Trophoblast cell (in vitro differentiated cells and primary cell): ENCODE results near the gene OR13C5. TPM values are rescaled to one million over a fixed set of nuclear protein-coding genes. Genes with fewer than 3 reads are reported as not detected.
"Not testable (repeated sequence)": the region's sequence is repeated elsewhere in the genome, so short reads cannot be mapped to it uniquely, and the experiment has no call there.

Experiments used
- DNase-seq, 2 donors: peaks; one replicate each; pipeline ENCODE4 v3.0.0-alpha.2; 2016
- H2AFZ ChIP-seq: 2 replicates; pipeline ENCODE4 v1.6.1; 2013; ENCODE audit warnings: low read length, moderate library complexity, mild to moderate bottlenecking; ENCODE audit not compliant: insufficient read depth, poor library complexity
- H2AK5ac ChIP-seq: 2 replicates; pipeline ENCODE4 v1.6.1; 2013; ENCODE audit warnings: mild to moderate bottlenecking, low read length
- H2BK120ac ChIP-seq: 2 replicates; pipeline ENCODE4 v1.6.1; 2013; ENCODE audit warnings: low read length, mild to moderate bottlenecking, moderate library complexity; ENCODE audit not compliant: insufficient read depth, poor library complexity
- H2BK12ac ChIP-seq: 2 replicates; pipeline ENCODE4 v1.6.1; 2013; ENCODE audit warnings: mild to moderate bottlenecking, low read length, moderate library complexity
- H2BK5ac ChIP-seq: 2 replicates; pipeline ENCODE4 v1.6.1; 2013; ENCODE audit warnings: low read length, low read depth, moderate library complexity, mild to moderate bottlenecking; ENCODE audit not compliant: poor library complexity
- H3K14ac ChIP-seq: 2 replicates; pipeline ENCODE4 v1.6.1; 2013; ENCODE audit warnings: mild to moderate bottlenecking, low read length
- H3K18ac ChIP-seq: 2 replicates; pipeline ENCODE4 v1.6.1; 2013; ENCODE audit warnings: mild to moderate bottlenecking, low read length
- H3K23ac ChIP-seq: 2 replicates; pipeline ENCODE4 v1.6.1; 2013; ENCODE audit warnings: low read length
- H3K27ac ChIP-seq: 2 replicates; pipeline ENCODE4 v1.5.1; 2013; ENCODE audit warnings: low read depth, mild to moderate bottlenecking, inconsistent platforms, low read length, moderate library complexity
- H3K27me3 ChIP-seq: 2 replicates; pipeline ENCODE4 v1.6.1; 2013; ENCODE audit warnings: inconsistent platforms, mild to moderate bottlenecking, low read length, moderate library complexity; ENCODE audit not compliant: insufficient read depth
- H3K36me3 ChIP-seq, 2 experiments: 1 replicate in 1 of 2; 2 replicates in 1 of 2; pipeline ENCODE4 v1.6.1; 2013; ENCODE audit warnings: low read length in 2 of 2, mild to moderate bottlenecking in 2 of 2, moderate library complexity in 1 of 2; ENCODE audit not compliant: insufficient read depth in 2 of 2, control insufficient read depth in 1 of 2
- H3K4ac ChIP-seq: 2 replicates; pipeline ENCODE4 v1.6.1; 2013; ENCODE audit warnings: low read depth, mild to moderate bottlenecking, low read length, moderate library complexity
- H3K4me1 ChIP-seq, 2 experiments: 1 replicate in 1 of 2; 2 replicates in 1 of 2; pipeline ENCODE4 v1.6.1; 2013; ENCODE audit warnings: low read length in 2 of 2, mild to moderate bottlenecking in 2 of 2, moderate library complexity in 1 of 2; ENCODE audit not compliant: insufficient read depth in 2 of 2, control insufficient read depth in 1 of 2
- H3K4me2 ChIP-seq: 2 replicates; pipeline ENCODE4 v1.6.1; 2013; ENCODE audit warnings: inconsistent platforms, mild to moderate bottlenecking, low read length, moderate library complexity
- H3K4me3 ChIP-seq: 2 replicates; pipeline ENCODE4 v1.5.1; 2013; ENCODE audit warnings: mild to moderate bottlenecking, low read depth, low read length, inconsistent platforms
- H3K79me1 ChIP-seq: one replicate; pipeline ENCODE4 v1.6.1; 2013; ENCODE audit warnings: low read length
- H3K79me2 ChIP-seq: 2 replicates; pipeline ENCODE4 v1.6.1; 2013; ENCODE audit warnings: low read length, mild to moderate bottlenecking; ENCODE audit not compliant: control insufficient read depth, insufficient read depth, poor library complexity
- H3K9ac ChIP-seq: 2 replicates; pipeline ENCODE4 v1.6.1; 2013; ENCODE audit warnings: mild to moderate bottlenecking, low read length
- H3K9me3 ChIP-seq: 2 replicates; pipeline ENCODE4 v1.6.1; 2013; ENCODE audit warnings: low read depth, mild to moderate bottlenecking, control low read depth, inconsistent platforms, low read length; ENCODE audit not compliant: insufficient read depth
- H4K12ac ChIP-seq: 2 replicates; pipeline ENCODE4 v1.6.1; 2013; ENCODE audit warnings: low read depth, mild to moderate bottlenecking, low read length, moderate library complexity
- H4K8ac ChIP-seq: 2 replicates; pipeline ENCODE4 v1.6.1; 2013; ENCODE audit warnings: low read depth, mild to moderate bottlenecking, low read length, moderate library complexity
- H4K91ac ChIP-seq: one replicate; pipeline ENCODE4 v1.6.1; 2013; ENCODE audit warnings: low read depth, mild to moderate bottlenecking, low read length, moderate library complexity
- whole genome bisulfite sequencing: extraction: QIAGEN DNeasy Blood & Tissue Kit; methylation state at CpG from one replicate; pipeline ENCODE4 v1.1.7; 2013; ENCODE audit warnings: missing lambda C conversion rate; ENCODE audit not compliant: insufficient read length, insufficient coverage; ENCODE audit errors: extremely low coverage; 5-methylcytosine and 5-hydroxymethylcytosine counted together
- polyA plus RNA-seq: library from polyadenylated mRNA; stranded (reverse); fragments of 200-250 nt; gene quantifications from 2 replicates; pipeline ENCODE4 v1.2.3, GENCODE V29; 2013

OR13C5 gene
- not detected in 2 replicates for polyA plus RNA-seq

DNA sequence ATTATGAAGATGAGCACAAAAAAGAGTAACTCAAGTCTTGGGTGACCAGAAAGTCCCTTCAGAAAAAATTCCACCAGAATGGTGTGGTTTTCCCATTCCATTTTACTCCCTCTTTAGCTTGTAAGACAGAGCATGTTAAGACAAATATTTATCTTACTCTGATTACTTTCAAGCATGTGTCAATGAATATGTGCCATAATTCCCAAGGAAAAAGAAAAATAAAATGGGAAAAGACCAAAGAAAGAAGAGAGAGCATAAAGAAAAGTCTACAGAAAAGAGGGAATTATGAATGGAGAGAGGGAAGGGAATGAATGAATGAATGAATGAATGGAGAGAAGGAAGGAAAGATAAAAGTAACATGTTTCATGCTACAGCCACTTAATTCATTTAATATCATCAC lies at the start of gene OR13C5:
OR13C5 (minus strand) TSS at position 101 of the 400 bp plus-strand sequence; CDS start at position 101, 0 bp downstream.
- H4K91ac ChIP-seq, H3K4ac ChIP-seq, H3K14ac ChIP-seq, H2AFZ ChIP-seq, H2AK5ac ChIP-seq, H4K8ac ChIP-seq, H3K27me3 ChIP-seq, H3K23ac ChIP-seq, H2BK12ac ChIP-seq, DNase-seq, H3K36me3 ChIP-seq, H3K79me1 ChIP-seq, H4K12ac ChIP-seq, H3K79me2 ChIP-seq, H3K4me2 ChIP-seq, H2BK120ac ChIP-seq, H3K4me3 ChIP-seq, H2BK5ac ChIP-seq, H3K18ac ChIP-seq, H3K27ac ChIP-seq, H3K9me3 ChIP-seq, H3K9ac ChIP-seq, H3K4me1 ChIP-seq: not testable (repeated sequence)

DNA sequence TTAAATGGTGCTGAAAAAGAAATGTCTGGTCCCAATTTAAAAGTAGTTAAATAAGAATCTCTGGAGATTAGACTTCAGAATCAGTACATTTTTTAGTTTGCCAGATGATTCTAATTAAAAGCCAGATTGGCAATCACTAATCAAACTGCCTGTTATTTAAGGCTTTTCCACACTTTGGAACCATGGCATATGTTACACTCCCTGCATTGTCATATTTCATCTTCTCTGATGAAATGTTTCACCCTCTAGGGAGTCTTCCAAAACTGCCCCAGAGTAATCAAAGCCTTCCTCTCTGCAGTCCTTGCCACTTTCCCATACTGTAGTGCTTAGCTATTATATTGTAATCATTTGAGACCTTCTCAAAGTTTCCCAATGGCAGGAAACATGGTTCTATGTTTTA lies 36.2 kb upstream of the OR13C5 start:
- H3K27ac ChIP-seq, result no peak overlapping the region
- H3K4me3 ChIP-seq, result no peak overlapping the region
- no peak overlapping the region for H4K12ac ChIP-seq
- H3K4ac ChIP-seq, result no peak overlapping the region
- H2BK120ac ChIP-seq, result no peak overlapping the region
- no peak overlapping the region for H3K4me2 ChIP-seq
- peaks cover 14% of the 10 kb centered on the region for H3K9me3 ChIP-seq
- no peak overlapping the region for H2AFZ ChIP-seq
- no peaks in the 10 kb centered on the region for H3K36me3 ChIP-seq
- H4K8ac ChIP-seq, result no peak overlapping the region
- no peak overlapping the region for H3K9ac ChIP-seq
- no peaks in the 10 kb centered on the region for H3K27me3 ChIP-seq
- H3K4me1 ChIP-seq, result no peaks in the 10 kb centered on the region
- no peak overlapping the region for H3K14ac ChIP-seq
- no peak overlapping the region for H2BK12ac ChIP-seq
- H2AK5ac ChIP-seq, result no peak overlapping the region
- no peaks in the 10 kb centered on the region for H3K79me2 ChIP-seq
- no peak for DNase-seq
- H2BK5ac ChIP-seq, result no peak overlapping the region
- H3K79me1 ChIP-seq, result no peaks in the 10 kb centered on the region
- H3K18ac ChIP-seq, result no peak overlapping the region
- H3K23ac ChIP-seq, result no peak overlapping the region
- H4K91ac ChIP-seq, result no peak overlapping the region

DNA sequence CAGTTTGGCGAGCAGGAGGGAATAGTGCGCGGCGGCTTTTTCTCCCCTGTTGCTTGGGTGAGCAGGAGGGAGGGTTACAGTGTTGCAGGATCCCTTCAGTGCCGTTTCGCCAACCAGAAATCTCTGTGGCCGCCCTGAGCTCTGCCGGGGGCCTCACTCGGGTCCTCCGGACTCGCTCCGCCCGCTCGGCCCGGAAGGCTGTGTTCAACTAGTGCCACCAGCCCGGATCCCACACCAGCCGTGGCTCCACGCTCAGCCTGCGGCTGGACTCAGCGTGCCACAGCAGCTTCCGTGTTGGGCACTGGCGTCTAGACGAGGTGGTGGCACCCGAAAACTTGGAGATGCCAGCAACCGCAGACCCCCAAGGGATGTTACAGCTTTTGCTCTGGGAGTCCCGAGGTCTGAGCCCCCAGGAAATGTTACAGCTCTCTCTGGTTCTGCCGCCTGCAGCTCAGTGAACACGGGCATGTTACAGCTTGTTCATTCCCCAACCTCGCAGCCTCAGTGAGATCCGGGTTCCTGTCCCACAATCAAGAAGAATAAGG lies 34.8 kb upstream of the OR13C5 start:
- H3K4ac ChIP-seq, result no peak overlapping the region
- no peaks in the 10 kb centered on the region for H3K79me1 ChIP-seq
- no peak overlapping the region for H4K12ac ChIP-seq
- no peak overlapping the region for H3K27ac ChIP-seq
- no peak overlapping the region for H2AK5ac ChIP-seq
- H2BK5ac ChIP-seq, result no peak overlapping the region
- no peaks in the 10 kb centered on the region for H3K27me3 ChIP-seq
- peaks cover 14% of the 10 kb centered on the region for H3K9me3 ChIP-seq
- no peak overlapping the region for H4K91ac ChIP-seq
- no peaks in the 10 kb centered on the region for H3K36me3 ChIP-seq
- H3K14ac ChIP-seq, result no peak overlapping the region
- no peak overlapping the region for H3K4me2 ChIP-seq
- H2AFZ ChIP-seq, result no peak overlapping the region
- no peak overlapping the region for H4K8ac ChIP-seq
- H2BK120ac ChIP-seq, result no peak overlapping the region
- H3K23ac ChIP-seq, result no peak overlapping the region
- no peak overlapping the region for H3K4me3 ChIP-seq
- no peaks in the 10 kb centered on the region for H3K79me2 ChIP-seq
- WGBS, result no CpG with 5 or more reads among the region's 30 CpGs
- DNase-seq, result no peak
- H3K18ac ChIP-seq, result no peak overlapping the region
- no peak overlapping the region for H3K9ac ChIP-seq
- no peak overlapping the region for H2BK12ac ChIP-seq
- no peaks in the 10 kb centered on the region for H3K4me1 ChIP-seq

GRCh38 chr9:104625964-104626363 lies 26.8 kb upstream of the OR13C5 start:
- H3K4me2 ChIP-seq, H3K36me3 ChIP-seq, H3K9ac ChIP-seq, H3K27me3 ChIP-seq, H3K79me2 ChIP-seq, H3K23ac ChIP-seq, H3K4me1 ChIP-seq, H2BK12ac ChIP-seq, H3K27ac ChIP-seq, H3K18ac ChIP-seq, H3K4me3 ChIP-seq, DNase-seq, H2BK120ac ChIP-seq, H3K14ac ChIP-seq, H4K8ac ChIP-seq, H3K9me3 ChIP-seq, H2BK5ac ChIP-seq, H3K4ac ChIP-seq, H3K79me1 ChIP-seq, H4K12ac ChIP-seq, H2AK5ac ChIP-seq, H4K91ac ChIP-seq, H2AFZ ChIP-seq: not testable (repeated sequence)
